PFSK-1 (cell line): ENCODE data around the gene PBX3.

Experiments
- FOXP2 ChIP-seq: optimal IDR thresholded peaks from 2 replicates; pipeline ENCODE3; 2011; ENCODE audit warnings: borderline replicate concordance, control low read depth, inconsistent platforms; ENCODE audit not compliant: insufficient read depth; ENCODE audit errors: extremely low read length, extremely low read depth
- POLR2AphosphoS5 ChIP-seq: IDR thresholded peaks from 2 replicates; pipeline ENCODE4 v1.6.1; 2012; ENCODE audit warnings: low read depth, mild to moderate bottlenecking, control low read depth, low read length, moderate library complexity
- REST ChIP-seq, 2 experiments: IDR thresholded peaks; 2 replicates each; pipeline versions ENCODE4 v1.6.1 to v1.8.0; 2011 to 2012; ENCODE audit warnings: low read depth in 2 of 2, low read length in 2 of 2, control low read depth in 1 of 2, inconsistent platforms in 1 of 2, mild to moderate bottlenecking in 1 of 2, moderate library complexity in 1 of 2; ENCODE audit not compliant: insufficient read depth in 1 of 2
- SIN3A ChIP-seq: IDR thresholded peaks from 2 replicates; pipeline ENCODE4 v1.6.1; 2012; ENCODE audit warnings: mild to moderate bottlenecking, low read length, moderate library complexity, borderline replicate concordance; ENCODE audit not compliant: insufficient read depth
- TAF1 ChIP-seq: IDR thresholded peaks from 2 replicates; pipeline ENCODE4 v1.6.1; 2012; ENCODE audit warnings: low read length, control low read depth, borderline replicate concordance; ENCODE audit not compliant: insufficient read depth

- TF ChIP-seq POLR2AphosphoS5 = no peak
- no peak for TF ChIP-seq REST (IDR thresholded peaks at IDR 0.05; ENCODE audit: insufficient read depth in 1 of 2, low read depth in 2 of 2, low read length in 2 of 2)
- TF ChIP-seq TAF1 = no peak
- TF ChIP-seq SIN3A = no peak
- TF ChIP-seq FOXP2 = no peak
Observed at GRCh38 chr9:125974705-125975104, 227.5 kb downstream of the PBX3 start.
